Neural progenitor cell (in vitro differentiated cells): ENCODE results near the gene PRDM15. TPM values are rescaled to one million over a fixed set of nuclear protein-coding genes. Genes with fewer than 3 reads are reported as not detected.

ENCODE experiments used
- DNase-seq: peaks from one replicate; pipeline ENCODE4 v3.0.0-alpha.2; 2016; ENCODE audit warnings: low spot score
- H2AFZ ChIP-seq: fragments of 200-600 bp; sonication (generic); replicated peaks from 2 replicates; pipeline ENCODE4 v1.6.1; 2016; ENCODE audit warnings: antibody characterized with exemption
- H3F3A ChIP-seq: fragments of 200-600 bp; sonication (generic); 2 replicates; pipeline ENCODE4 v1.6.1; 2016; ENCODE audit warnings: antibody characterized with exemption, low read depth
- H3K27ac ChIP-seq: fragments of 200-600 bp; sonication (generic); 2 replicates; pipeline ENCODE4 v1.5.1; 2016; ENCODE audit warnings: mild to moderate bottlenecking
- H3K27me3 ChIP-seq: fragments of 200-600 bp; sonication (generic); 2 replicates; pipeline ENCODE4 v1.6.1; 2016; ENCODE audit warnings: mild to moderate bottlenecking, moderate library complexity
- H3K36me3 ChIP-seq: fragments of 200-600 bp; sonication (generic); 2 replicates; pipeline ENCODE4 v1.5.1; 2016
- H3K4me1 ChIP-seq: fragments of 200-600 bp; sonication (generic); 2 replicates; pipeline ENCODE4 v1.6.1; 2016; ENCODE audit warnings: mixed run types
- H3K4me2 ChIP-seq: fragments of 200-600 bp; sonication (generic); 2 replicates; pipeline ENCODE4 v1.6.1; 2016
- H3K4me3 ChIP-seq: fragments of 200-600 bp; sonication (generic); 2 replicates; pipeline ENCODE4 v1.5.1; 2016
- H3K79me2 ChIP-seq: fragments of 200-600 bp; sonication (generic); 2 replicates; pipeline ENCODE4 v1.6.1; 2016; ENCODE audit warnings: low read depth
- H3K9ac ChIP-seq: fragments of 200-600 bp; sonication (generic); 2 replicates; pipeline ENCODE4 v1.6.1; 2016
- H3K9me3 ChIP-seq: fragments of 200-600 bp; sonication (generic); 2 replicates; pipeline ENCODE4 v1.5.1; 2016; ENCODE audit warnings: low read depth
- H4K20me1 ChIP-seq: fragments of 200-600 bp; sonication (generic); 2 replicates; pipeline ENCODE4 v1.6.1; 2016; ENCODE audit warnings: low read depth
- H3K27ac Mint-ChIP-seq: 3 replicates; pipeline ENCODE4 v1.8.0; 2021; ENCODE audit warnings: mixed read lengths
- H3K27me3 Mint-ChIP-seq: 2 replicates; pipeline ENCODE4 v1.8.0; 2022; ENCODE audit warnings: low read depth, mild to moderate bottlenecking, inconsistent platforms, moderate library complexity, mixed read lengths; ENCODE audit not compliant: insufficient read depth
- H3K36me3 Mint-ChIP-seq: 3 replicates; pipeline ENCODE4 v1.8.0; 2021; ENCODE audit warnings: mixed read lengths
- H3K4me1 Mint-ChIP-seq: 3 replicates; pipeline ENCODE4 v1.8.0; 2021; ENCODE audit warnings: mixed read lengths
- H3K4me3 Mint-ChIP-seq: 3 replicates; pipeline ENCODE4 v1.8.0; 2021; ENCODE audit warnings: mild to moderate bottlenecking, moderate library complexity, mixed read lengths
- H3K9me3 Mint-ChIP-seq: 3 replicates; pipeline ENCODE4 v1.8.0; 2020; ENCODE audit warnings: mixed read lengths
- EZH2 ChIP-seq: fragments of 200-600 bp; sonication (generic); IDR thresholded peaks from 2 replicates; pipeline ENCODE4 v1.6.1; 2017; ENCODE audit warnings: antibody characterized with exemption, mild to moderate bottlenecking, moderate library complexity
- EZH2phosphoT487 ChIP-seq: fragments of 200-600 bp; sonication (generic); IDR thresholded peaks from 2 replicates; pipeline ENCODE4 v1.6.1; 2017; ENCODE audit warnings: antibody characterized with exemption
- total RNA-seq: library from RNA; depleted of rRNA; stranded (reverse); fragments of >200 nt; gene quantifications from 2 replicates; pipeline ENCODE4 v1.2.3, GENCODE V29; 2015; ENCODE audit warnings: low replicate concordance
- TF ChIP-seq, protein P1 (sequence below): fragments of 200-600 bp; sonication (generic); IDR thresholded peaks from 2 replicates; pipeline ENCODE4 v1.5.1; 2017; ENCODE audit warnings: antibody characterized with exemption, mild to moderate bottlenecking

PRDM15 gene
- total RNA-seq, 1 donor from 2014 or later = 9.0 TPM

GRCh38 chr21:41821756-41822431, 57.2 kb downstream of the PRDM15 start:
- H3K36me3 ChIP-seq = no peaks in the 10 kb centered on the region
- no peak for DNase-seq
- Mint-ChIP-seq H3K4me1 (peaks cover 8% of the 10 kb centered on the region), H3K4me3 (peak overlapping the region; percentile 6), H3K27ac (peak overlapping the region; percentile 33), H3K27me3 (no peaks in the 10 kb centered on the region), H3K9me3 (no peaks in the 10 kb centered on the region), H3K36me3 (peaks cover 7% of the 10 kb centered on the region)
- TF ChIP-seq, protein P1, sequence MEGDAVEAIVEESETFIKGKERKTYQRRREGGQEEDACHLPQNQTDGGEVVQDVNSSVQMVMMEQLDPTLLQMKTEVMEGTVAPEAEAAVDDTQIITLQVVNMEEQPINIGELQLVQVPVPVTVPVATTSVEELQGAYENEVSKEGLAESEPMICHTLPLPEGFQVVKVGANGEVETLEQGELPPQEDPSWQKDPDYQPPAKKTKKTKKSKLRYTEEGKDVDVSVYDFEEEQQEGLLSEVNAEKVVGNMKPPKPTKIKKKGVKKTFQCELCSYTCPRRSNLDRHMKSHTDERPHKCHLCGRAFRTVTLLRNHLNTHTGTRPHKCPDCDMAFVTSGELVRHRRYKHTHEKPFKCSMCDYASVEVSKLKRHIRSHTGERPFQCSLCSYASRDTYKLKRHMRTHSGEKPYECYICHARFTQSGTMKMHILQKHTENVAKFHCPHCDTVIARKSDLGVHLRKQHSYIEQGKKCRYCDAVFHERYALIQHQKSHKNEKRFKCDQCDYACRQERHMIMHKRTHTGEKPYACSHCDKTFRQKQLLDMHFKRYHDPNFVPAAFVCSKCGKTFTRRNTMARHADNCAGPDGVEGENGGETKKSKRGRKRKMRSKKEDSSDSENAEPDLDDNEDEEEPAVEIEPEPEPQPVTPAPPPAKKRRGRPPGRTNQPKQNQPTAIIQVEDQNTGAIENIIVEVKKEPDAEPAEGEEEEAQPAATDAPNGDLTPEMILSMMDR = no peak
- TF ChIP-seq EZH2phosphoT487 (no peak), EZH2 (no peak)
- no peaks in the 10 kb centered on the region for H3K27me3 ChIP-seq
- H4K20me1 ChIP-seq = no peaks in the 10 kb centered on the region
- no peak overlapping the region for H3K27ac ChIP-seq
- H3K4me1 ChIP-seq = no peaks in the 10 kb centered on the region
- H3K9ac ChIP-seq = no peak overlapping the region
- H3K79me2 ChIP-seq = no peaks in the 10 kb centered on the region
- no peak overlapping the region for H2AFZ ChIP-seq
- H3K4me3 ChIP-seq = no peak overlapping the region
- no peaks in the 10 kb centered on the region for H3K9me3 ChIP-seq
- peaks cover 2% of the 10 kb centered on the region for H3F3A ChIP-seq
- no peak overlapping the region for H3K4me2 ChIP-seq

GRCh38 chr21:41821081-41821755, 57.9 kb downstream of the PRDM15 start:
- Histone ChIP-seq H3K4me2 (no peak overlapping the region), H2AFZ (no peak overlapping the region), H3K4me1 (no peaks in the 10 kb centered on the region), H3K27me3 (no peaks in the 10 kb centered on the region), H3K9me3 (no peaks in the 10 kb centered on the region), H3K9ac (no peak overlapping the region), H3K79me2 (no peaks in the 10 kb centered on the region), H3F3A (peaks cover 2% of the 10 kb centered on the region), H4K20me1 (no peaks in the 10 kb centered on the region), H3K27ac (no peak overlapping the region), H3K4me3 (no peak overlapping the region), H3K36me3 (no peaks in the 10 kb centered on the region)
- no peak overlapping the region for H3K4me3 Mint-ChIP-seq
- no peaks in the 10 kb centered on the region for H3K27me3 Mint-ChIP-seq
- peaks cover 7% of the 10 kb centered on the region for H3K36me3 Mint-ChIP-seq
- TF ChIP-seq EZH2phosphoT487 (no peak), EZH2 (no peak)
- TF ChIP-seq, protein P1 = no peak
- H3K27ac Mint-ChIP-seq = no peak overlapping the region
- peaks cover 11% of the 10 kb centered on the region for H3K4me1 Mint-ChIP-seq
- H3K9me3 Mint-ChIP-seq = no peaks in the 10 kb centered on the region
- no peak for DNase-seq

GRCh38 chr21:41820384-41821080, 58.6 kb downstream of the PRDM15 start:
- TF ChIP-seq, protein P1 = no peak
- TF ChIP-seq EZH2phosphoT487 (no peak), EZH2 (no peak)
- H3K27ac Mint-ChIP-seq = peak overlapping the region; percentile 5
- H3K9me3 ChIP-seq = no peaks in the 10 kb centered on the region

More at GRCh38 chr21:41820384-41821080, 58.6 kb downstream of the PRDM15 start:
- H3K36me3 ChIP-seq = no peaks in the 10 kb centered on the region
- Mint-ChIP-seq H3K36me3 (peaks cover 7% of the 10 kb centered on the region), H3K27me3 (no peaks in the 10 kb centered on the region), H3K9me3 (no peaks in the 10 kb centered on the region), H3K4me1 (peaks cover 11% of the 10 kb centered on the region), H3K4me3 (no peak overlapping the region)
- H3K9ac ChIP-seq = no peak overlapping the region
- no peaks in the 10 kb centered on the region for H3K4me1 ChIP-seq
- no peaks in the 10 kb centered on the region for H4K20me1 ChIP-seq
- H2AFZ ChIP-seq = no peak overlapping the region
- H3K27me3 ChIP-seq = no peaks in the 10 kb centered on the region
- H3K27ac ChIP-seq = no peak overlapping the region
- H3K79me2 ChIP-seq = no peaks in the 10 kb centered on the region
- DNase-seq = no peak
- H3K4me3 ChIP-seq = no peak overlapping the region
- no peak overlapping the region for H3K4me2 ChIP-seq
- H3F3A ChIP-seq = peaks cover 2% of the 10 kb centered on the region
